SK-N-SH treated with all-trans-retinoic acid at 6 μM for 48 hours (cell line): ENCODE measurements around the gene SAG.

ENCODE experiments used
- ATAC-seq: fragments of 200-7000 bp; cut with Tn5 transposase; 3 replicates; pipeline ENCODE4 v1.9.1; 2020; ENCODE audit warnings: mild to moderate bottlenecking, moderate library complexity
- ARNTL ChIP-seq: fragments of 450-650 bp; formaldehyde crosslinking; IDR thresholded peaks from 2 replicates; pipeline ENCODE4 v1.5.0; 2020; ENCODE audit warnings: low read depth, mild to moderate bottlenecking, moderate library complexity, borderline replicate concordance
- BACH2 ChIP-seq: fragments of 250-450 bp; sonication (Bioruptor Pico); IDR thresholded peaks from 2 replicates; pipeline ENCODE4 v1.9.0; 2021; ENCODE audit warnings: mild to moderate bottlenecking, borderline replicate concordance
- CREB5 ChIP-seq: fragments of 250-450 bp; sonication (Bioruptor Pico); IDR thresholded peaks from 2 replicates; pipeline ENCODE4 v1.5.1; 2020; ENCODE audit warnings: low read depth, mild to moderate bottlenecking, moderate library complexity
- CSDC2 ChIP-seq: fragments of 250-450 bp; sonication (Bioruptor Pico); IDR thresholded peaks from 2 replicates; pipeline ENCODE4 v1.5.0; 2020; ENCODE audit warnings: mild to moderate bottlenecking, moderate library complexity
- ESRRG ChIP-seq: fragments of 250-450 bp; sonication (Bioruptor Pico); IDR thresholded peaks from 2 replicates; pipeline ENCODE4 v1.6.1; 2021; ENCODE audit warnings: mild to moderate bottlenecking
- GLIS3 ChIP-seq: fragments of 250-450 bp; sonication (Bioruptor Pico); IDR thresholded peaks from 2 replicates; pipeline ENCODE4 v1.5.0; 2020; ENCODE audit warnings: mild to moderate bottlenecking, moderate library complexity
- ISL1 ChIP-seq: fragments of 250-450 bp; sonication (Bioruptor Pico); IDR thresholded peaks from 2 replicates; pipeline ENCODE4 v2.1.2; 2022; ENCODE audit warnings: mild to moderate bottlenecking, moderate library complexity
- OSR1 ChIP-seq: fragments of 250-450 bp; sonication (Bioruptor Pico); IDR thresholded peaks from 2 replicates; pipeline ENCODE4 v1.8.0; 2022; ENCODE audit warnings: moderate library complexity, mild to moderate bottlenecking, inconsistent platforms
- PPARA ChIP-seq: fragments of 250-450 bp; sonication (Bioruptor Pico); IDR thresholded peaks from 2 replicates; pipeline ENCODE4 v1.5.0; 2020; ENCODE audit warnings: mild to moderate bottlenecking, borderline replicate concordance
- RARB ChIP-seq: fragments of 250-450 bp; sonication (Bioruptor Pico); IDR thresholded peaks from 2 replicates; pipeline ENCODE4 v1.8.0; 2021; ENCODE audit warnings: mild to moderate bottlenecking, moderate library complexity
- SNAI2 ChIP-seq: fragments of 250-450 bp; sonication (Bioruptor Pico); IDR thresholded peaks from 2 replicates; pipeline ENCODE4 v1.5.0; 2020; ENCODE audit warnings: mild to moderate bottlenecking, moderate library complexity
- TCF4 ChIP-seq: fragments of 250-450 bp; sonication (Bioruptor Pico); IDR thresholded peaks from 2 replicates; pipeline ENCODE4 v1.8.0; 2021; ENCODE audit warnings: mild to moderate bottlenecking, moderate library complexity, borderline replicate concordance
- TOX ChIP-seq: fragments of 250-450 bp; sonication (Bioruptor Pico); IDR thresholded peaks from 2 replicates; pipeline ENCODE4 v1.8.0; 2021; ENCODE audit warnings: mild to moderate bottlenecking, moderate library complexity, borderline replicate concordance
- ZC3H10 ChIP-seq: fragments of 250-450 bp; sonication (Bioruptor Pico); IDR thresholded peaks from 2 replicates; pipeline ENCODE4 v1.5.1; 2021; ENCODE audit warnings: mild to moderate bottlenecking, moderate library complexity
- ZFP3 ChIP-seq: fragments of 250-450 bp; sonication (Bioruptor Pico); IDR thresholded peaks from 2 replicates; pipeline ENCODE4 v1.5.0; 2020; ENCODE audit warnings: mild to moderate bottlenecking, moderate library complexity
- ZFP30 ChIP-seq: fragments of 450-650 bp; formaldehyde crosslinking; IDR thresholded peaks from 2 replicates; pipeline ENCODE4 v1.5.0; 2022; ENCODE audit warnings: mild to moderate bottlenecking, moderate library complexity
- ZNF565 ChIP-seq: fragments of 450-650 bp; formaldehyde crosslinking; conservative IDR thresholded peaks from 2 replicates; pipeline ENCODE4 v1.5.0; 2020; ENCODE audit warnings: low read depth, mild to moderate bottlenecking, moderate library complexity
- ZNF70 ChIP-seq: fragments of 450-650 bp; formaldehyde crosslinking; IDR thresholded peaks from 2 replicates; pipeline ENCODE4 v1.5.0; 2020; ENCODE audit warnings: mild to moderate bottlenecking, moderate library complexity
- ZNF8 ChIP-seq: fragments of 450-650 bp; formaldehyde crosslinking; IDR thresholded peaks from 2 replicates; pipeline ENCODE4 v1.5.0; 2020; ENCODE audit warnings: mild to moderate bottlenecking, moderate library complexity
- TF ChIP-seq, protein P1 (sequence below): fragments of 250-450 bp; sonication (Bioruptor Pico); IDR thresholded peaks from 2 replicates; pipeline ENCODE4 v1.8.0; 2020; ENCODE audit warnings: mild to moderate bottlenecking, moderate library complexity, borderline replicate concordance
- TF ChIP-seq, protein P2 (sequence below): fragments of 250-450 bp; sonication (Bioruptor Pico); IDR thresholded peaks from 2 replicates; pipeline ENCODE4 v1.5.1; 2021; ENCODE audit warnings: mild to moderate bottlenecking, moderate library complexity
- TF ChIP-seq, protein P3 (sequence below): fragments of 250-450 bp; sonication (Bioruptor Pico); IDR thresholded peaks from 2 replicates; pipeline ENCODE4 v1.5.0; 2020; ENCODE audit warnings: mild to moderate bottlenecking, moderate library complexity
- TF ChIP-seq, protein P4 (sequence below): fragments of 250-450 bp; sonication (Bioruptor Pico); IDR thresholded peaks from 2 replicates; pipeline ENCODE4 v1.8.0; 2021; ENCODE audit warnings: low read depth, mild to moderate bottlenecking, moderate library complexity, borderline replicate concordance

SAG gene

GRCh38 chr2:233355916-233356315 is 48.3 kb downstream of the SAG start:
- no peak for ATAC-seq
- no peak for TF ChIP-seq ESRRG (CRISPR knock-in tag)
- TF ChIP-seq RARB (CRISPR knock-in tag) = no peak
- no peak for TF ChIP-seq ARNTL (CRISPR knock-in tag)
- TF ChIP-seq, protein P1, sequence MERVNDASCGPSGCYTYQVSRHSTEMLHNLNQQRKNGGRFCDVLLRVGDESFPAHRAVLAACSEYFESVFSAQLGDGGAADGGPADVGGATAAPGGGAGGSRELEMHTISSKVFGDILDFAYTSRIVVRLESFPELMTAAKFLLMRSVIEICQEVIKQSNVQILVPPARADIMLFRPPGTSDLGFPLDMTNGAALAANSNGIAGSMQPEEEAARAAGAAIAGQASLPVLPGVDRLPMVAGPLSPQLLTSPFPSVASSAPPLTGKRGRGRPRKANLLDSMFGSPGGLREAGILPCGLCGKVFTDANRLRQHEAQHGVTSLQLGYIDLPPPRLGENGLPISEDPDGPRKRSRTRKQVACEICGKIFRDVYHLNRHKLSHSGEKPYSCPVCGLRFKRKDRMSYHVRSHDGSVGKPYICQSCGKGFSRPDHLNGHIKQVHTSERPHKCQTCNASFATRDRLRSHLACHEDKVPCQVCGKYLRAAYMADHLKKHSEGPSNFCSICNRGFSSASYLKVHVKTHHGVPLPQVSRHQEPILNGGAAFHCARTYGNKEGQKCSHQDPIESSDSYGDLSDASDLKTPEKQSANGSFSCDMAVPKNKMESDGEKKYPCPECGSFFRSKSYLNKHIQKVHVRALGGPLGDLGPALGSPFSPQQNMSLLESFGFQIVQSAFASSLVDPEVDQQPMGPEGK (CRISPR knock-in tag) = no peak
- no peak for TF ChIP-seq ISL1 (CRISPR knock-in tag)
- TF ChIP-seq BACH2 (CRISPR knock-in tag) = no peak
- no peak for TF ChIP-seq GLIS3 (CRISPR knock-in tag)
- no peak for TF ChIP-seq CREB5 (CRISPR knock-in tag)
- TF ChIP-seq, protein P2, sequence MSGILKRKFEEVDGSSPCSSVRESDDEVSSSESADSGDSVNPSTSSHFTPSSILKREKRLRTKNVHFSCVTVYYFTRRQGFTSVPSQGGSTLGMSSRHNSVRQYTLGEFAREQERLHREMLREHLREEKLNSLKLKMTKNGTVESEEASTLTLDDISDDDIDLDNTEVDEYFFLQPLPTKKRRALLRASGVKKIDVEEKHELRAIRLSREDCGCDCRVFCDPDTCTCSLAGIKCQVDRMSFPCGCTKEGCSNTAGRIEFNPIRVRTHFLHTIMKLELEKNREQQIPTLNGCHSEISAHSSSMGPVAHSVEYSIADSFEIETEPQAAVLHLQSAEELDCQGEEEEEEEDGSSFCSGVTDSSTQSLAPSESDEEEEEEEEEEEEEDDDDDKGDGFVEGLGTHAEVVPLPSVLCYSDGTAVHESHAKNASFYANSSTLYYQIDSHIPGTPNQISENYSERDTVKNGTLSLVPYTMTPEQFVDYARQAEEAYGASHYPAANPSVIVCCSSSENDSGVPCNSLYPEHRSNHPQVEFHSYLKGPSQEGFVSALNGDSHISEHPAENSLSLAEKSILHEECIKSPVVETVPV (CRISPR knock-in tag) = no peak
- TF ChIP-seq CSDC2 (CRISPR knock-in tag) = no peak
- no peak for TF ChIP-seq ZFP30 (CRISPR knock-in tag)
- no peak for TF ChIP-seq ZNF8 (CRISPR knock-in tag)
- TF ChIP-seq, protein P3, sequence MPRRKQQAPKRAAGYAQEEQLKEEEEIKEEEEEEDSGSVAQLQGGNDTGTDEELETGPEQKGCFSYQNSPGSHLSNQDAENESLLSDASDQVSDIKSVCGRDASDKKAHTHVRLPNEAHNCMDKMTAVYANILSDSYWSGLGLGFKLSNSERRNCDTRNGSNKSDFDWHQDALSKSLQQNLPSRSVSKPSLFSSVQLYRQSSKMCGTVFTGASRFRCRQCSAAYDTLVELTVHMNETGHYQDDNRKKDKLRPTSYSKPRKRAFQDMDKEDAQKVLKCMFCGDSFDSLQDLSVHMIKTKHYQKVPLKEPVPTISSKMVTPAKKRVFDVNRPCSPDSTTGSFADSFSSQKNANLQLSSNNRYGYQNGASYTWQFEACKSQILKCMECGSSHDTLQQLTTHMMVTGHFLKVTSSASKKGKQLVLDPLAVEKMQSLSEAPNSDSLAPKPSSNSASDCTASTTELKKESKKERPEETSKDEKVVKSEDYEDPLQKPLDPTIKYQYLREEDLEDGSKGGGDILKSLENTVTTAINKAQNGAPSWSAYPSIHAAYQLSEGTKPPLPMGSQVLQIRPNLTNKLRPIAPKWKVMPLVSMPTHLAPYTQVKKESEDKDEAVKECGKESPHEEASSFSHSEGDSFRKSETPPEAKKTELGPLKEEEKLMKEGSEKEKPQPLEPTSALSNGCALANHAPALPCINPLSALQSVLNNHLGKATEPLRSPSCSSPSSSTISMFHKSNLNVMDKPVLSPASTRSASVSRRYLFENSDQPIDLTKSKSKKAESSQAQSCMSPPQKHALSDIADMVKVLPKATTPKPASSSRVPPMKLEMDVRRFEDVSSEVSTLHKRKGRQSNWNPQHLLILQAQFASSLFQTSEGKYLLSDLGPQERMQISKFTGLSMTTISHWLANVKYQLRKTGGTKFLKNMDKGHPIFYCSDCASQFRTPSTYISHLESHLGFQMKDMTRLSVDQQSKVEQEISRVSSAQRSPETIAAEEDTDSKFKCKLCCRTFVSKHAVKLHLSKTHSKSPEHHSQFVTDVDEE (CRISPR knock-in tag) = no peak
- no peak for TF ChIP-seq TCF4
- TF ChIP-seq ZFP3 (CRISPR knock-in tag) = no peak
- no peak for TF ChIP-seq ZNF565 (CRISPR knock-in tag)
- TF ChIP-seq, protein P4, sequence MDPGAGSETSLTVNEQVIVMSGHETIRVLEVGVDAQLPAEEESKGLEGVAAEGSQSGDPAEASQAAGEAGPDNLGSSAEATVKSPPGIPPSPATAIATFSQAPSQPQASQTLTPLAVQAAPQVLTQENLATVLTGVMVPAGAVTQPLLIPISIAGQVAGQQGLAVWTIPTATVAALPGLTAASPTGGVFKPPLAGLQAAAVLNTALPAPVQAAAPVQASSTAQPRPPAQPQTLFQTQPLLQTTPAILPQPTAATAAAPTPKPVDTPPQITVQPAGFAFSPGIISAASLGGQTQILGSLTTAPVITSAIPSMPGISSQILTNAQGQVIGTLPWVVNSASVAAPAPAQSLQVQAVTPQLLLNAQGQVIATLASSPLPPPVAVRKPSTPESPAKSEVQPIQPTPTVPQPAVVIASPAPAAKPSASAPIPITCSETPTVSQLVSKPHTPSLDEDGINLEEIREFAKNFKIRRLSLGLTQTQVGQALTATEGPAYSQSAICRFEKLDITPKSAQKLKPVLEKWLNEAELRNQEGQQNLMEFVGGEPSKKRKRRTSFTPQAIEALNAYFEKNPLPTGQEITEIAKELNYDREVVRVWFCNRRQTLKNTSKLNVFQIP = no peak
- TF ChIP-seq PPARA = no peak
- TF ChIP-seq ZNF70 (CRISPR knock-in tag) = no peak
- TF ChIP-seq ZC3H10 (CRISPR knock-in tag) = no peak

DNA sequence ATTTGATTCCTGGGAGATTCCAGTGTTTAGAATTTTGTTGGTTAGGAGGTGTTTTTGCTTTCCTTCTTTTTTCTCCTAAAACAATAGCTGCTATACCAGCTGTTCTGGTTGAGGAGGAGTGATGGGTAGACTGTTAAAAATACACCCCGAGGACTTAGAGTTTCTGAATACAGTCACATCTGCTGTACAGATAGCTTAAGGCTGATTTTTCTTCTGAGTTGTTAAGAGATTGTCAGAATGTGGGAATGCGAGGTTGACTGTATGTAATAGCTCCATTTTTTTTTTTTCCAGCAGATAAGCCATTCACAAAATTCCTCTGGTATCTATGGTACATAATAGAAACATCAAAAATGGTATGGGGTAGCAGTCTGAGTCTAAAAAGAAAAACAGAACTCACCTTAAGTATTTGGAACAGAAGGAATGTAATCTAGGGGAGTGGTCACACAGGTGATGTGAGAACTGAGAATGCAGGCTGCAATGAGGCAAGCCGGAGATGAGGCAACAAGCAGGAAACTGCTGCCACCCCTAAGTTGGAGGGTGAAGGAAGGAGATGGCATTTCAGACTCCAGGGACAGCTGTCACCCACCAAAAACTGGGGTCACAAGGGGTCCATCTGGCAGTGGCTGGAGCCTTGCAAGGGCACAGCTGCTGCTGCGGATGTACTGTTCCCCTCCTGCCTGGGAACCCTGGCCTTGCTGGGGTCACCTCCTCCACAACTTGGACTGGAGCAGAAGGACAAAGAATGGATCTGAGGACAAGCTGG is 49.1 kb downstream of the SAG start:
- no peak for ATAC-seq
- TF ChIP-seq, protein P4 = no peak
- TF ChIP-seq ZFP30 (CRISPR knock-in tag) (no peak), GLIS3 (CRISPR knock-in tag) (no peak), TOX (CRISPR knock-in tag) (no peak), ZFP3 (CRISPR knock-in tag) (no peak), ISL1 (CRISPR knock-in tag) (no peak), ZNF8 (CRISPR knock-in tag) (no peak), PPARA (no peak), ZNF565 (CRISPR knock-in tag) (no peak), RARB (CRISPR knock-in tag) (no peak), CSDC2 (CRISPR knock-in tag) (no peak), SNAI2 (CRISPR knock-in tag) (no peak), OSR1 (CRISPR knock-in tag) (no peak), ZC3H10 (CRISPR knock-in tag) (no peak)
- TF ChIP-seq, protein P3 (CRISPR knock-in tag) = no peak
- TF ChIP-seq, protein P1 (CRISPR knock-in tag) = no peak
